Adrenal gland (tissue), 12 donors: Measurements from ENCODE around the gene FBXL5. TPM values are rescaled to one million over a fixed set of nuclear protein-coding genes. Genes with fewer than 3 reads are reported as not detected.

ENCODE experiments used
- DNase-seq, 7 donors: peaks; one replicate each; pipeline ENCODE4 v3.0.0-alpha.2; 2019 to 2020
- H3K27ac ChIP-seq, 5 donors: fragments of 200-600 bp; sonication (generic) in 4 of 5; 1 replicate in 3 of 5; 2 replicates in 2 of 5; pipeline versions ENCODE4 v1.5.1 to v1.8.0; 2016 to 2020; ENCODE audit warnings: mild to moderate bottlenecking in 1 of 5
- H3K27me3 ChIP-seq: fragments of 200-600 bp; 2 replicates; pipeline ENCODE4 v1.8.0; 2021
- H3K36me3 ChIP-seq, 2 donors: fragments of 200-600 bp; replicated peaks in 1 of 2; 1 replicate in 1 of 2; 2 replicates in 1 of 2; pipeline versions ENCODE4 v1.5.1 to v1.8.0; 2018 to 2022
- H3K4me1 ChIP-seq, 2 donors: fragments of 200-600 bp; replicated peaks in 1 of 2; 1 replicate in 1 of 2; 2 replicates in 1 of 2; pipeline versions ENCODE4 v1.5.1 to v1.8.0; 2018 to 2021
- H3K4me3 ChIP-seq, 4 donors: fragments of 200-600 bp; sonication (generic) in 3 of 4; one replicate each; pipeline ENCODE4 v1.5.1; 2016 to 2018
- H3K9me3 ChIP-seq, 3 donors: fragments of 200-600 bp; sonication (generic) in 1 of 3; replicated peaks in 1 of 3; 1 replicate in 2 of 3; 2 replicates in 1 of 3; pipeline versions ENCODE4 v1.5.1 to v1.8.0; 2016 to 2021
- POLR2A ChIP-seq, 2 donors: fragments of 450-650 bp; IDR thresholded peaks; one replicate each; pipeline ENCODE4 v1.6.1; 2017; ENCODE audit warnings: antibody characterized with exemption in 2 of 2, mild to moderate bottlenecking in 2 of 2, moderate library complexity in 1 of 2
- WGBS, 4 donors: extraction: QIAGEN DNeasy Blood & Tissue Kit in 2 of 4; methylation state at CpG; one replicate each; pipeline versions ENCODE4 v1.1.5 to v1.1.7; 2013 to 2017; 5-methylcytosine and 5-hydroxymethylcytosine counted together
- intact Hi-C, 2 donors: fragments of 100-400 bp; cut with DNase I; formaldehyde crosslinking; loops; one replicate each; pipeline versions ENCODE4 v1.14.1 to v1.15.0; 2022 to 2023
- polyA plus RNA-seq, 3 donors: library from polyadenylated mRNA; stranded (reverse); fragments of 200-250 nt in 2 of 3; fragments of 350-450 nt in 1 of 3; fragmentation: Illumina TruSeq in 1 of 3; extraction: RNeasy Lipid Tissue Mini Kit (QIAGEN cat#74804) in 1 of 3; gene quantifications; one replicate each; pipeline ENCODE4 v1.2.3, GENCODE V29; 2013 to 2014
- total RNA-seq, 9 donors: library from RNA; depleted of rRNA in 4 of 9; stranded (reverse); fragments of >200 nt in 4 of 9; fragments of 120-200 nt in 1 of 9; fragmentation: NEBNext Ultra II Directional in 1 of 9; extraction: Animal tissue kit (Norgen Biotek cat#: 25700) in 1 of 9; gene quantifications; one replicate each; pipeline versions ENCODE4 v1.1.0 to v1.2.4, GENCODE V29; 2013 to 2023
- TF ChIP-seq, protein P1 (sequence below), 6 experiments: fragments of 450-650 bp in 4 of 6; fragments of 200-600 bp in 2 of 6; sonication (generic) in 1 of 6; IDR thresholded peaks; 1 replicate in 5 of 6; 2 replicates in 1 of 6; pipeline versions ENCODE4 v1.5.1 to v1.8.0; 2016 to 2021; ENCODE audit warnings: antibody characterized with exemption in 6 of 6, mild to moderate bottlenecking in 2 of 6, moderate library complexity in 1 of 6
- donor health status: healthy with polysubstance abuse.
- donor health status: Bipolar disorder and iron deficiency.
- donor health status: DM: yes; HTN: yes; CAD: no.
- donor health status: DM: no; HTN: no; CAD: no.
- donor health status: DM: no; HTN: no; CAD: no.
- donor health status: DM: yes; HTN: yes; CAD: no.

The FBXL5 gene
- total and polyA plus RNA-seq, 12 donors: 42.8 to 159 (median 113) TPM

DNA sequence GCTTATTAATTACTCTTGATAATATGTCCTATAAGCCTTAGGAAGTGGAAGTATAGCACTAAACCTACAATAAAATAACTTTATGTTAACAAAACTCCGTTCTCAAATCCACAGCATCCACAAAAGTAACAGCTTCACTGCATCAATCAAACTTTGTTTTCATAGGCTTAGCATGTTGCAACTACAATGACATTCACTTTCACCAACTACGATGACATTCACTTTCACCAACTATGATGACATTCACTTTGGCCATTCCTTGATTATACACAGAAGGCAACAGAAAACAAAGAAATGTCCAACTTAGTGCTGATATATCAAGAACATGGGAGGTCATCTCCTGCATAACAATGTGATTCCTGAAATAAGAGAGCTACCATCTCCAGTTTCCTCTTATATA, 44.3 kb downstream of the FBXL5 start:
- TF ChIP-seq, protein P1, sequence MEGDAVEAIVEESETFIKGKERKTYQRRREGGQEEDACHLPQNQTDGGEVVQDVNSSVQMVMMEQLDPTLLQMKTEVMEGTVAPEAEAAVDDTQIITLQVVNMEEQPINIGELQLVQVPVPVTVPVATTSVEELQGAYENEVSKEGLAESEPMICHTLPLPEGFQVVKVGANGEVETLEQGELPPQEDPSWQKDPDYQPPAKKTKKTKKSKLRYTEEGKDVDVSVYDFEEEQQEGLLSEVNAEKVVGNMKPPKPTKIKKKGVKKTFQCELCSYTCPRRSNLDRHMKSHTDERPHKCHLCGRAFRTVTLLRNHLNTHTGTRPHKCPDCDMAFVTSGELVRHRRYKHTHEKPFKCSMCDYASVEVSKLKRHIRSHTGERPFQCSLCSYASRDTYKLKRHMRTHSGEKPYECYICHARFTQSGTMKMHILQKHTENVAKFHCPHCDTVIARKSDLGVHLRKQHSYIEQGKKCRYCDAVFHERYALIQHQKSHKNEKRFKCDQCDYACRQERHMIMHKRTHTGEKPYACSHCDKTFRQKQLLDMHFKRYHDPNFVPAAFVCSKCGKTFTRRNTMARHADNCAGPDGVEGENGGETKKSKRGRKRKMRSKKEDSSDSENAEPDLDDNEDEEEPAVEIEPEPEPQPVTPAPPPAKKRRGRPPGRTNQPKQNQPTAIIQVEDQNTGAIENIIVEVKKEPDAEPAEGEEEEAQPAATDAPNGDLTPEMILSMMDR (IDR thresholded peaks at IDR 0.05): no peak
- no peak for TF ChIP-seq POLR2A (IDR thresholded peaks at IDR 0.05)
- H3K36me3 ChIP-seq: peaks cover 0 to 3% of the 10 kb centered on the region in 2 donors
- peaks cover 0 to 8% of the 10 kb centered on the region in 2 donors for H3K4me1 ChIP-seq
- no peak overlapping the region for H3K4me3 ChIP-seq
- no peaks in the 10 kb centered on the region for H3K9me3 ChIP-seq
- H3K27ac ChIP-seq: no peak overlapping the region
- DNase-seq: no peak
- no peaks in the 10 kb centered on the region for H3K27me3 ChIP-seq
- WGBS, 4 donors: 69 to 85% (median 82%) methylated on average over 2 of the region's 2 CpGs
- intact Hi-C loops: no loop called here

DNA sequence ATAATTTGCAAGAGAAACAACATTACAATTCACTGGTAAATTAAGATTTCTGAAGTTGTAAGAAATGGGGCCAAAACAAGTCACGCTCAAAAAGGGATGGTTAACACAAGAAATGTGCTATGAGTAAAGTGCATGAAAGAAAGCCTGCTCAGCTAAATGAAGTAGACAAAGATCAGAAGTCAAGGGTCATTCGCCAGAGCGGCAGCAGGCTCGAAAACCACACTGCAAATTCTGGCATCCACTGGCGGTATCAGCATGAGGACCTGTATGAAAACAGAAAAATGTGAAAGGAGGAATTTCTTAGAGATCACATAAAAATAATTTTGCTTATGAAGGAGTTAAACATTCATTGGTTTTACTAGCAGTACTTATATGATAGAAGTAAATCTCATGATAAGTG, 49.6 kb downstream of the FBXL5 start:
- Histone ChIP-seq H3K4me1 (peaks cover 0 to under 1% of the 10 kb centered on the region in 2 donors), H3K27ac (no peak overlapping the region), H3K36me3 (peaks cover 0 to 22% of the 10 kb centered on the region in 2 donors), H3K4me3 (no peak overlapping the region), H3K27me3 (no peaks in the 10 kb centered on the region), H3K9me3 (no peaks in the 10 kb centered on the region)
- DNase-seq: no peak
- WGBS, 4 donors: 91 to 94% (median 93%) methylated on average over 5 of the region's 5 CpGs
- intact Hi-C loops: no loop called here
- TF ChIP-seq, protein P1 (IDR thresholded peaks at IDR 0.05): no peak
- no peak for TF ChIP-seq POLR2A (IDR thresholded peaks at IDR 0.05)

DNA sequence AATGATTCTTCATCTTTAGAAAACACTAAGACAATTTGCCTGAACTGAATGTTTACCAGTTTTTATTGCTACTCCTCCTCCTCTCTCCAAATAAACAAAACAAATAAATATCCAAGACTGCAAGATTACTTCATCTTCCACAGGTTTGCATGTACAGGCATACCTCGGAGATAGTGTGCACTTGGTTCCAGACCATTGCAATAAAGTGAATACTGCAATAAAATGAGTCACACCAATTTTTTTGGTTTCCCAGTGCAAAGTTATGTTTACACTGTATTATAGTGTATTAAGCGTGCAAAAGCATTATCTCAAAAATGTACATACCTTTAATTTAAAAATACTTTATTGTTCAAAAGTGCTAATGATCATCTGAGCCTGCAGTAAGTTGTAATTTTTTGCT, 53.3 kb downstream of the FBXL5 start:
- DNase-seq: no peak
- TF ChIP-seq POLR2A (IDR thresholded peaks at IDR 0.05): no peak
- TF ChIP-seq, protein P1 (IDR thresholded peaks at IDR 0.05): no peak
- WGBS, 4 donors: 95 to 99% (median 97%) methylated on average over 2 of the region's 2 CpGs
- Histone ChIP-seq H3K9me3 (no peaks in the 10 kb centered on the region), H3K27ac (no peak overlapping the region), H3K4me1 (no peaks in the 10 kb centered on the region), H3K4me3 (no peak overlapping the region), H3K27me3 (no peaks in the 10 kb centered on the region), H3K36me3 (peaks cover 0 to 19% of the 10 kb centered on the region in 2 donors)
- intact Hi-C loops: no loop called here

DNA sequence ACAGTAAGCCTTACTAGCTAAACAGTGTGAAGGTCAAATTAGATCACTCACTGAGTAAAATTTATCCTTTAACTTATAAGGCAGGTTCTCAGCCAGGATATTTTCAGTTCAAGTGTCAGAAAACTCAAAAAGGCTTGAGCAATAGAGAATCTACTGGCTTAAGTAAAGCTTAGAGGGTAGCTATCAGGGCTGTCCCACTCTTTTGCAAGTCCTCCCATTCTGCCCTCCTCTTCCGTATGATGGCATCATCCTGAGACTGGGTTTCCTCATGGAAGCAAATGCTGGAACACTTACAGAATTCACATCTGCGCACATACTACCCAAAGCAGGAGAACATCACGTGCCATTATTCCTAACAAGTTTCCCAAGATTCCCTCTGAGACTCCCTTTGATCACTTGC, 55.0 kb downstream of the FBXL5 start:
- Histone ChIP-seq H3K36me3 (peaks cover 0 to 15% of the 10 kb centered on the region in 2 donors), H3K4me1 (peaks cover 0 to 4% of the 10 kb centered on the region in 2 donors), H3K27me3 (no peaks in the 10 kb centered on the region), H3K4me3 (no peak overlapping the region), H3K27ac (no peak overlapping the region), H3K9me3 (no peaks in the 10 kb centered on the region)
- intact Hi-C loops: no loop called here
- TF ChIP-seq, protein P1 (IDR thresholded peaks at IDR 0.05): no peak
- TF ChIP-seq POLR2A (IDR thresholded peaks at IDR 0.05): no peak
- 89 to 100% (median 94%) methylated on average over 2 to 3 of the region's 3 CpGs for WGBS, 4 donors
- DNase-seq: no peak
